DOHH2 (cell line): ENCODE results near the gene WWP2.

ENCODE experiments used
- EZH2phosphoT487 ChIP-seq: fragments of 200-600 bp; sonication (generic); IDR thresholded peaks from 2 replicates; pipeline ENCODE4 v1.6.1; 2017; ENCODE audit warnings: borderline replicate concordance, mild to moderate bottlenecking, antibody characterized with exemption, low read length, moderate library complexity, mixed read lengths
- TF ChIP-seq, protein P1 (sequence below): fragments of 200-600 bp; sonication (generic); IDR thresholded peaks from one replicate; pipeline ENCODE4 v1.5.1; 2014; ENCODE audit warnings: antibody characterized with exemption, mild to moderate bottlenecking, low read depth, low read length; ENCODE audit not compliant: poor library complexity, severe bottlenecking

GRCh38 chr16:69890892-69891282 is 128.8 kb downstream of the WWP2 start:
- TF ChIP-seq, protein P1, sequence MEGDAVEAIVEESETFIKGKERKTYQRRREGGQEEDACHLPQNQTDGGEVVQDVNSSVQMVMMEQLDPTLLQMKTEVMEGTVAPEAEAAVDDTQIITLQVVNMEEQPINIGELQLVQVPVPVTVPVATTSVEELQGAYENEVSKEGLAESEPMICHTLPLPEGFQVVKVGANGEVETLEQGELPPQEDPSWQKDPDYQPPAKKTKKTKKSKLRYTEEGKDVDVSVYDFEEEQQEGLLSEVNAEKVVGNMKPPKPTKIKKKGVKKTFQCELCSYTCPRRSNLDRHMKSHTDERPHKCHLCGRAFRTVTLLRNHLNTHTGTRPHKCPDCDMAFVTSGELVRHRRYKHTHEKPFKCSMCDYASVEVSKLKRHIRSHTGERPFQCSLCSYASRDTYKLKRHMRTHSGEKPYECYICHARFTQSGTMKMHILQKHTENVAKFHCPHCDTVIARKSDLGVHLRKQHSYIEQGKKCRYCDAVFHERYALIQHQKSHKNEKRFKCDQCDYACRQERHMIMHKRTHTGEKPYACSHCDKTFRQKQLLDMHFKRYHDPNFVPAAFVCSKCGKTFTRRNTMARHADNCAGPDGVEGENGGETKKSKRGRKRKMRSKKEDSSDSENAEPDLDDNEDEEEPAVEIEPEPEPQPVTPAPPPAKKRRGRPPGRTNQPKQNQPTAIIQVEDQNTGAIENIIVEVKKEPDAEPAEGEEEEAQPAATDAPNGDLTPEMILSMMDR = no peak
- no peak for TF ChIP-seq EZH2phosphoT487
